HG03066 (cell line): ENCODE data around the gene GRIN1.

ENCODE experiments used
- ATAC-seq: cut with Tn5 transposase; IDR thresholded peaks from one replicate; pipeline ENCODE4 v1.9.1; 2021; ENCODE audit warnings: low read depth; ENCODE audit not compliant: unreplicated experiment

GRIN1 gene

GRCh38 chr9:137205126-137206069 is 66.4 kb downstream of the GRIN1 start, which contains the start of the genes NDOR1 and TMEM203:
Gene NDOR1 (plus strand): TSS chr9:137205700. CDS start chr9:137205778, 78 bp downstream.
Gene TMEM203 (minus strand): TSS chr9:137205648. CDS start chr9:137205414, 234 bp downstream.
- no peak for ATAC-seq

- ATAC-seq, result no peak
These were observed 67.6 kb downstream of the GRIN1 start for GRCh38 chr9:137206602-137207001.

GRCh38 chr9:137211532-137211931 is 72.6 kb downstream of the GRIN1 start:
- ATAC-seq, result no peak

- no peak for ATAC-seq
These were observed 73.6 kb downstream of the GRIN1 start for GRCh38 chr9:137212520-137212919.

GRCh38 chr9:137213160-137214060 is 74.5 kb downstream of the GRIN1 start:
- no peak for ATAC-seq

- ATAC-seq, result no peak
These were observed 75.7 kb downstream of the GRIN1 start for GRCh38 chr9:137214620-137215019.

- no peak for ATAC-seq
These were observed 76.4 kb downstream of the GRIN1 start for GRCh38 chr9:137215196-137215986.

GRCh38 chr9:137216188-137216965 is 77.4 kb downstream of the GRIN1 start:
- ATAC-seq, result no peak

GRCh38 chr9:137217276-137218211 is 78.6 kb downstream of the GRIN1 start:
- ATAC-seq, result no peak

GRCh38 chr9:137218212-137218753 is 79.3 kb downstream of the GRIN1 start:
- no peak for ATAC-seq
